HG02973 (cell line): Measurements from ENCODE around the gene KCNK7.
"Not testable (repeated sequence)": the region's sequence is repeated elsewhere in the genome, so short reads cannot be mapped to it uniquely, and the experiment has no call there.

Experiments
- ATAC-seq: cut with Tn5 transposase; IDR thresholded peaks from one replicate; pipeline ENCODE4 v1.9.1; 2021; ENCODE audit warnings: moderate library complexity; ENCODE audit not compliant: unreplicated experiment

Gene KCNK7

GRCh38 chr11:65574811-65575567 lies 20.6 kb downstream of the KCNK7 start:
- no peak for ATAC-seq

DNA sequence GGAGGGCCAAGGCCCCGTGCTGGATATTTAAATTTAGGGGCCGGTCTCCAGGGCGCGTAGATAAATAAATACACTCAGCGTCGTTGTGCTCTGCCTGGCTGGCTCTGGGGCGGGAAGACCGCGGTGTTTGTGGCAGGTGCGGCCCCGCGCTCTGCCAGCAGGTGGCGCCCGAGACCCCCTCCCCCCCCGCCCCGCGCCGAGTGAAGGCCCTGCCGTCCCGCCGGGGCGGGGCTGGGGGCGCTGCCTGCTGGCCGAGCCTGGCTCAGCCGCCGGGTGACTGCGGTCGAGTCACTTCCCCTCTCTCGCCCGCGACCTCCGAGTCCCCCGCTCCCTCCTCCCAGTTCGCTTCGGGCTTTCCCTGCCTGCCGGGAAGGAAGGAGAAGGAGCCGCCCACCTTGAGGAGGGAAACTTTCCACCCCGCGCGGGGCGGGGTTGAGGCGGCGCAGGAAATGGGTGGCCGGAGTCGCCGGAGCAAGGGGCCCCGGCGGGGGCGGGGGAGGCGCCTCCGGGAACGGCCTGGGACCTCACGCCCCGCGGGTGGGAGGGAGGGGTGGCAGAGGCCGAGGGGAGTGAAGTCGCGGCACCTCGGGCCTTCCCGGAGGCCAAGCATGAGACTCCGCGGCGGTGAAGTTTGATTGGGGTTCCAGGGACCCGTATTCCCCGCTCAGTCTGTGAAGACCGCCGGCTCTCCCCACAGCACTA lies 21.3 kb downstream of the KCNK7 start:
- peak; percentile 33 for ATAC-seq

DNA sequence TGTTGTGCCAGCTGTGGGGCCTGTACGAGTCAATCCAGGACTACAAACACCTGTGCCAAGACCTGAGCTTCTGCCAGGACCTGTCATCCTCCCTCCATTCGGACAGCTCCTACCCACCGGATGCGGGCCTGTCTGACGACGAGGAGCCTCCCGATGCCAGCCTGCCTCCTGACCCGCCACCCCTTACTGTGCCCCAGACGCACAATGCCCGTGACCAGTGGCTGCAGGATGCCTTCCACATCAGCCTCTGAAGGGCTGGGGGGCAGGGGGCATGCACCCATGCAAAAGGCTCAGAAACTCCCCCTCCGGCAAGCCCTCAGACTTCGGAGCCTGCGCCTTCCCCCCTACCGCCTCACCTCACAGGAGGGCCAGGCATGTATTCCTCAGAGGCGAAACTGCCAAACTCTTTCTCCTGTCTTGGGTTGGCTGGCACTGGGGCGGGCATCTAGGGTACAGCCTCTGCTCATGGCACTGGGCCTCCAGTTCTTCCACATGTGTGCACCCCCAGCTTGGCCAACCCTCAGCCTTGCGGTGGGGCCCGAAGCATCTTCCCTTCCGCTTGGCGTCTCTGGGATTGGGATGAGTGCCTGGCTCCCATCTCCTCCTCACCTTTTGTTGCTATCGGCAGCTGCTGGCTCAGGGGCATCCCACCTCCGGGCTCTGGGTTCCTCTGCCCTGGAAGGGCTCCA lies 22.1 kb downstream of the KCNK7 start:
- ATAC-seq: no peak

DNA sequence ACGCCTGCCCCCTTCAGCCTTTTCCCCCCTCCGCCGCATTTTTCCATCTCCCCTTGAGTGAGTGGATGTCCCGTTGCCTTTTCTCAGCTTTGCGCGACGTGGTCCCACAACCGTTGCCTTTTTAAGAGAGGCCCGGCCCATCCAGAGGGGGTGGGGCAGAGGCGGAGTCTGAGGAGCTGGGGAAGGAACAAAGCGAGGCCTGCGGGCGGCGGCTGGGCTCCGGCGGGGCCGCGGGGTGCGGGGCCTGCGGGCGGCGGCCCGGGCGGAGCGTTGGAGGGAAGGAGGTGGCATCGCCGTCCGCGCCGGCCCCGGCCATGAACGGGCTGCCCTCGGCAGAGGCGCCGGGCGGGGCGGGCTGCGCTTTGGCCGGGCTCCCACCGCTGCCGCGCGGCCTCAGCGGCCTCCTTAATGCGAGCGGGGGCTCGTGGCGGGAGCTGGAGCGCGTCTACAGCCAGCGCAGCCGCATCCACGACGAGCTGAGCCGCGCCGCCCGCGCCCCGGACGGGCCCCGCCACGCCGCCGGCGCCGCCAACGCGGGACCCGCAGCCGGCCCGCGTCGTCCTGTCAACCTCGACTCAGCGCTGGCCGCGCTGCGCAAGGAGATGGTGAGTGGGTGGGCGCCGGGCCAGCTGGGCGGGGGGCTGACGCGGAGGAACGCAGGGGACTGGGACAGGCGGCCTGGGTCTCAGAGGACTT lies 23.1 kb downstream of the KCNK7 start, which contains the start of gene FAM89B:
Gene FAM89B, plus strand, starts transcription at position 183 of the 696 bp plus-strand sequence. Its CDS starts 132 bp downstream, at position 315.
- ATAC-seq: no peak

GRCh38 chr11:65571940-65572339 lies 23.7 kb downstream of the KCNK7 start:
- no peak for ATAC-seq

DNA sequence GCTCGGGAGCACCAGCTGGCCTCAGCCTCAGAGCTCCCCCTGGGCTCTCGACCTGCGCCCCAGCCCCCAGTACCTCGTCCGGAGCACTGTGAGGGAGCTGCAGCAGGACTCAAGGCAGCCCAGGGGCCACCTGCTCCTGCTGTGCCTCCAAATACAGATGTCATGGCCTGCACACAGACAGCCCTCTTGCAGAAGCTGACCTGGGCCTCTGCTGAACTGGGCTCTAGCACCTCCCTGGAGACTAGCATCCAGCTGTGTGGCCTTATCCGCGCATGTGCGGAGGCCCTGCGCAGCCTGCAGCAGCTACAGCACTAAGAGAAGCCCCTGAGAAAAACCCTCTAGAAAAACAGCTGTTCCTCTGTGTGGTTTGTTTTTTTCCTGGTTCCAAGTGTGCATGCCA lies 24.2 kb downstream of the KCNK7 start:
- ATAC-seq: no peak

GRCh38 chr11:65569973-65570918 lies 25.4 kb downstream of the KCNK7 start, which contains the start of gene ZNRD2:
ZNRD2 (plus strand) TSS chr11:65570477; CDS start chr11:65570492, 15 bp downstream.
- ATAC-seq: peak; percentile 50

- no peak for ATAC-seq
These were observed 26.2 kb downstream of the KCNK7 start for GRCh38 chr11:65569164-65569972.

- no peak for ATAC-seq
These were observed 29.8 kb downstream of the KCNK7 start for GRCh38 chr11:65565624-65566453.

DNA sequence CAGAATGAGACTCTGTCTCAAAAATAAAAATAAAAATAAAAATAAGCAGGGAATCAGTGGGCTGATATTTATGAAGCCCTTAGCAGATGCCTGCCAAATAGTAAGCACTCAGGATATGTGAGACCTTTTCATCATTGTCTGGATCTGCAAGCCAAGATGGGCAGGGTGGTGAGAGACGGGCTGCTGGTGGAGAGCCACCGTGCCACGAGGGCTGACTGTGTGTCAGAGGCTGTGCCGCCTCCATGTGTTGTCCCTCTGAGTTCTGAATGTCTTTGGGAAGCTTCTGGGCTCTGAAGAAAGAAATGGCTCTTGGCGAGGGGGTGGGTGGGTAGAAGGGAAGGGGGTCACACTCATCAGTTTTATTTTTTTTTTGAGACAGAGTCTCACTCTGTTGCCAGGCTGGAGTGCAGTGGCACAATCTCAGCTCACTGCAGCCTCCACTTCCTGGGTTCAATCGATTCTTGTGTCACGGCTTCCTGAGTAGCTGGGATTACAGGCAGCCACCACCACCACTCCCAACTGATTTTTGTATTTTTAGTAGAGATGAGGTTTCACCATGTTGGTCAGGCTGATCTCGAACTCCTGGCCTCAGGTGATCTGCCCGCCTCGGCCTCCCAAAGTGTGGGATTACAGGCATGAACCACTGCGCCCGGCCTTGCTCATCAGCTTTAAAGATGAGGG lies 30.6 kb downstream of the KCNK7 start:
- ATAC-seq: not testable (repeated sequence)

GRCh38 chr11:65563601-65564000 lies 32.0 kb downstream of the KCNK7 start:
- ATAC-seq: no peak

- ATAC-seq: no peak
These were observed 32.8 kb downstream of the KCNK7 start for GRCh38 chr11:65562788-65563187.

DNA sequence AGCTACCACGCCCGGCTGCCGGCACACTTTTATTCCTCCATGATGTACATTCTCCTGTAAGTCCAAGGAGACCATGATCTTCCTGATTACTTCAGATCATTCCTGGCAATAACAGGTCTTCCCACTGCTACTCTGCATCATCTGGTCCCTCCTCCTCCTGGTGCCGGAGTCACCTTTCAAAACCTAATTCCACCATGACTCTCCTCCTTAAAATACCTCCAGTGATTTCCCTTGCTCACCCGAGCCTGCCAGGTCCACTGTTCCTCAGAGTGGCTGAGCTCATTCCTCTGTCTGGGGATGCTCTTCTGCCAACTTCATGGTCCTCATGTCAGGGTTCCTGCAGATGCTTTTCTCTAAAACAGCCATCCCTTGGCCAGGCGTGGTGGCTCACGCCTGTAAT lies 33.6 kb downstream of the KCNK7 start:
- ATAC-seq: no peak

GRCh38 chr11:65560555-65561418 lies 34.8 kb downstream of the KCNK7 start:
- no peak for ATAC-seq

- ATAC-seq: no peak
These were observed 35.6 kb downstream of the KCNK7 start for GRCh38 chr11:65559951-65560537.

DNA sequence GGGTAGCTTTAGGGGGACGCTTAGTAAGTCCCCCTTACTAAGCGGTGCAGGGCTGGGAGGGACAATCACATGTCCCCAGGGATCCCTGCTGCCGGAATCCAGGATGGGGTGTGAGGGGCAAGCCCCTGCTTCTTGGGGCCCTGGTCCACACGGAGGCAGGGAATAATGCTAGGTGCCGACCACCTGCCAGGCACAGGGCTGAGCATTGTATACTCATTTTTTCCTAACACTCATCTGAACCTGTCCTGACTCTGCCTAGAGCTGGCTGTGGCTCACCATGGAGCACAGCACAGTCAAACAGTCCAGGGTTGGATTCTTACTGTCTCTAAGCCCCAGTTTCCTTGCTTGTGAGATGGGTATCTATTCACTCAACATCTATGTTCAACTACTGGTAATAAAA lies 36.1 kb downstream of the KCNK7 start:
- no peak for ATAC-seq
